Fibroblast of pulmonary artery (primary cell): ENCODE data around the gene PLXNB2.

Source experiments
- DNase-seq: peaks from one replicate; pipeline ENCODE4 v3.0.0-alpha.2; 2010; ENCODE audit warnings: low read depth
- H3K4me3 ChIP-seq: replicated peaks from 2 replicates; pipeline ENCODE4 v1.5.1; 2011; ENCODE audit warnings: low read depth, mild to moderate bottlenecking, control low read depth, low read length, moderate library complexity
- TF ChIP-seq, protein P1 (sequence below): IDR thresholded peaks from 2 replicates; pipeline ENCODE4 v1.5.1; 2011; ENCODE audit warnings: mild to moderate bottlenecking, control low read depth, low read length, inconsistent platforms; ENCODE audit errors: missing control alignments

PLXNB2 gene

DNA sequence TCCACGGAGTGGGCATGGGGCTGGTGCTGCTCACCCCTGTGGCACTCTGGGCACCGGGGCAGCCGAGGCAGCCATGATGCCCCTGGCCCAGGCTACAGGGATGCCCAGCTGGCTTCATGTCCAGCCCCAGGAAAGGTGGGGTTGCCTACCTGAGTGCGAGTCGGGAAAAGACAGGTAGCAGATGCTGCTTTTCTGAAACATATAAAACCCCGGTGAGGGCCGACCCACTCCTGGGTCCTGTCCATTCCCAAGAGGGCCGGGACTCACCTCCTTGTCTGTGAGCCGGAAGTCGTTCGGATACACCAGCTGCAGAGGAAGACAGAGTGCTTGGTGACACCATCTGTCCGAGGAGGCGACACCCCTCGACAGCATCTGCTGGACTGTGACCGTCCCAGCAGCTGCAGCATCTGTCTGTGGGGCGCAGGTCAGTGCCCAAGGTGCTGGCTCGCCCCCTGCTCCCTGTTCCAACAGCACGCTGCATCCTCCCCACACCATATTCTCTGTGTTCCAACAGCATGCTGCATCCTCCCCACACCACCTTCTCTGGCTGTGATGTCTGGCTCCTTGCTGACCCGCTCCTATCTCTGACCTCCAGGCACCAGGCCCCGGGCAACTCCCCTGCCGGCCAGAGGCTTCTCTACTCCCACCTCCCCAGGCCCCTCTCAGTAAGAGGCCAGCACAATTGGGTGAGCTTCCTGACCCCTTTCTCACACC lies 11.4 kb upstream of the PLXNB2 start:
- no peak overlapping the region for H3K4me3 ChIP-seq
- TF ChIP-seq, protein P1, sequence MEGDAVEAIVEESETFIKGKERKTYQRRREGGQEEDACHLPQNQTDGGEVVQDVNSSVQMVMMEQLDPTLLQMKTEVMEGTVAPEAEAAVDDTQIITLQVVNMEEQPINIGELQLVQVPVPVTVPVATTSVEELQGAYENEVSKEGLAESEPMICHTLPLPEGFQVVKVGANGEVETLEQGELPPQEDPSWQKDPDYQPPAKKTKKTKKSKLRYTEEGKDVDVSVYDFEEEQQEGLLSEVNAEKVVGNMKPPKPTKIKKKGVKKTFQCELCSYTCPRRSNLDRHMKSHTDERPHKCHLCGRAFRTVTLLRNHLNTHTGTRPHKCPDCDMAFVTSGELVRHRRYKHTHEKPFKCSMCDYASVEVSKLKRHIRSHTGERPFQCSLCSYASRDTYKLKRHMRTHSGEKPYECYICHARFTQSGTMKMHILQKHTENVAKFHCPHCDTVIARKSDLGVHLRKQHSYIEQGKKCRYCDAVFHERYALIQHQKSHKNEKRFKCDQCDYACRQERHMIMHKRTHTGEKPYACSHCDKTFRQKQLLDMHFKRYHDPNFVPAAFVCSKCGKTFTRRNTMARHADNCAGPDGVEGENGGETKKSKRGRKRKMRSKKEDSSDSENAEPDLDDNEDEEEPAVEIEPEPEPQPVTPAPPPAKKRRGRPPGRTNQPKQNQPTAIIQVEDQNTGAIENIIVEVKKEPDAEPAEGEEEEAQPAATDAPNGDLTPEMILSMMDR = no peak
- DNase-seq = no peak

DNA sequence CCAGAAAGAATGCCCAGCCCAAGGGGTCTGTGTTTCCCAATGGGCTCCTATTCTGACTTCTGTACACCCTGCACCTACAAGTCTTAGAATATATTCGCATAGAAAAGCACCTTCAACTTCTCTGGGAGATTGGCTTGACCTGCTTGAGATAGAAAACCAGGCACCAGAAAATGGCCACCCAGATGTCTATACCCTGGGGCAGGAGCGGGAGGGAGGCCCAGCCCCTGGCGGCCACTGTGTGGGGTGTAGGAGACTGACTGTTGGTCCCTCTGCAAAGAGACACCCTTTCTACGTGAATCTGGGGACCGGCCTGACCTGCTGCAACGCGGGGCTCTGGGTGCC lies 10.9 kb upstream of the PLXNB2 start:
- no peak for DNase-seq
- TF ChIP-seq, protein P1 = no peak
- no peak overlapping the region for H3K4me3 ChIP-seq

DNA sequence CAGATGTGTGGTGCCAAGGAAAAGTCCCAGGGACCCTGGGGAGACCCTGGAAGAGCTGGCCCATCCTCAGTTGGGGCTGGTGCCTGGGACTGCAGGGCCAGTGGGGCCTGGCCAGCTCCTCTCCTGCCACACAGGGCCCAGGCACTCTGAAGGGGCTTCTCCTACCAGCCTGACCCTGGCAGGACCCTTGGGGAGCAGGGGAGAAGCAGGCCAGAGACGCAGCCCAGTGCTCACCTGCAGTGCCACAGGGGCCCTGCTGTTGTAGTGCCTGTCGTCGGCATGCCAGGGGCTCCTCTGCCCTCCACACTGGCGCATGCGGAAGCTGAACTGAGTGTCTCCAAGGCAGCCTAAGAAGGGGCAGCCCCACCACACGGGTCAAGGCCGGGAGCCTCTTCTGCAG lies 10.2 kb upstream of the PLXNB2 start:
- no peak for DNase-seq
- H3K4me3 ChIP-seq = no peak overlapping the region
- TF ChIP-seq, protein P1 = no peak

DNA sequence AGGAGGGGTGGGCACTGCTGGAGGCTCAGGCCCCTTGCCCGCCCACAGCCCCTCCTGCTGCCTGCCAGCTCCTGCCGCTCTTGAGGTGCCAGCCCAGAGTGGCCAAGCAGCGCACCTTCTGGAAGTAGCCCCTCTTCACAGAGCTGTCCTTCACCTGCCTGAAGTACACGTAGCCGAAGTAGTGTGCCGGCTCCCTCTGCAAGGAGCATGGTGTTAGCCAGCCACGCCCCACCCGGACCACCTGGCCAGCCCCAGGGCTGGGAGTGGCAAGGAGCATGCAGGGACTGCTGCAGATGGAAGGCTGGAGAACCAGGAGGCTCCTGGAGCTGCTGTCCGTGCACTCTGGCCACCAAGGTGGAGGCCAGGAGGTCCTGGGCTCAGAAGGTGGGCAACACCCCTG lies 9.7 kb upstream of the PLXNB2 start:
- TF ChIP-seq, protein P1 = no peak
- DNase-seq = no peak
- H3K4me3 ChIP-seq = no peak overlapping the region

DNA sequence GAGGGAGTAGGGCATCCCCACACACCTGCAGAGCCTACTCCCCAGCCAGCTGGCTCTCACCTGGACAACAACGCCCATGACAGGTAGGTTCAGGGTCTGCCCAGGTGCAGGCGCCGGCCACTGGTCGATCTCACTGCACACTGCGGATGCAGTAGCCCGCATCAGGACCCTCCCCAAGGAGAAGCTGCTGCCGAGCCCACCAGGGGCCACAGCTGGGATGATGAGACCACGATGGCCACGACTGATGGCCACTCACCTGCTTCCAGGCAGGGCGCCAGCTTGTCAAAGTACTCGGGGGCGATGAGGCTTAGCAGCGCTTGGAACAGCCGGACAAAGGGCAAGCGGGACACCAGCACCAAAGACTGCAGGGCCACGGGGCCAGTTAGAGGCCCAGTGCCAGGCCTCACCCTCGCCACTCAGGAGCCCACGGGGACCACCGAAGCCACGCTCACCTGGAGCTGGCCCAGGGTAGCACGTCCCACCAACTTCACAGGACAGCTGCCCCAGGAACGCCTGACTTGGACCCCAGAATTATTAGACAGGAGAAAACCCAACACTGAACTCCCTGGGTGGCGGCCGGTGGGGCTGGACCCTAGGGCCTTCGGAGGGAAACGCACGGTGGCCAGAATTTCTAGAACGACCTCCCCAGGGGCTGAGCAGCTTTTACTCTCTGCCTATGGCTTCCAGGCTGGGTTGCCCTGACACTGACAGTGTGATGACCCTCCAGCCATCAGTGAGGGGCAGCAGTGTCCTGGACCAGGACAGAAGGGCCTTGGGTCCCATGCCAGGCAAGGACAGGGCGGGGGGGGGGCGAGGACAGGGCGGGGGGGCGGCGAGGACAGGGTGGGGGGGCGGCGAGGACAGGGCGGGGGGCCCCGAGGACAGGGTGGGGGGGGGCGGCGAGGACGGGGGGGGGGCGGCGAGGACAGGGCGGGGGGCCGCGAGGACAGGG lies 8.9 kb upstream of the PLXNB2 start:
- no peak overlapping the region for H3K4me3 ChIP-seq
- TF ChIP-seq, protein P1 = no peak
- no peak for DNase-seq

DNA sequence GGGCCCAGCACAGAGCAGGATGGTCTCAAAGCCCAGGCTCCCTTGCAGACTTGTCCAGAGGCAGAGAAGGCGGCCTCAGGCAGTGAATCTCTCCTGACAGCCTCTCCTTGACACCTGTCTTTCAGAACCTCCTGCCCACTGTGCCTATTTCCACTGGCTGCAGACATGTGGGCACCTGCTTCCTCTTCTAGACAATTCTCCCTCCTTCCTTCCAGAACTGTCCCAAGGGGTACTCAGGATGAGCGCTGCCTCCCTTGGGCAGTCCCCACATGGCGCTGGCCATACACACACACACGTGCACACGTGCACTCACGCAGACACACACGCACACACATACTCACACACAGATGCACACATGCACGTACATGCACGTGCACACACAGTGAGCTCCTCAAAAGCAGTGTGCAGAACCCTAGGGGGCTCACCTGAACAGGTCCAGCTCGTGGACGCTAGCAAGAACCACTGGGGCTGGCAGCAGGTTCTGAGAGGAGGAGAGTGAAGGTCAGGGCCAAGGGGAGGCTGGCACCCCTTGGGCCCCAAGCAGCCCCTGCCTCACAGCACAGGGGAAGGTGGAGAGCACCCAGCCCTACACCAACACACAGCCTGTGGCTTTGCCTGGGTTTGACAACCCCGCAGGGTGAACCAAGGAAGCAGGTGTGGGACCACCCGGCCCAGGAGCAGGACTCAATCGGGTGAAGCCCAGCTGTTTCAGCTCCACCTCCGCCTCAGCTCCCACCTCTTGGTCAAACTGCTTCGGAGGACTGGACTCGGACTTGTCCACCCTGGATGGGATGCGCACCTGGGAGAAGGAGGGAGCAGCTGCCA lies 8.1 kb upstream of the PLXNB2 start:
- no peak overlapping the region for H3K4me3 ChIP-seq
- TF ChIP-seq, protein P1 = no peak
- no peak for DNase-seq
